OCI-LY3 (cell line): ENCODE results near the gene OR2H1.

Source experiments
- H2AFZ ChIP-seq: fragments of 200-600, 300-600 bp; shearing (Covaris generic); 2 replicates; pipeline ENCODE4 v1.6.0; 2014; ENCODE audit warnings: antibody characterized with exemption, low read depth, low read length
- H3K27ac ChIP-seq: fragments of 200-600, 300-600 bp; sonication (generic); 2 replicates; pipeline ENCODE4 v1.5.1; 2014; ENCODE audit warnings: mild to moderate bottlenecking, low read length, moderate library complexity, mixed read lengths
- H3K27me3 ChIP-seq: fragments of 200-600, 300-600 bp; sonication (generic); 2 replicates; pipeline ENCODE4 v1.6.1; 2014; ENCODE audit warnings: low read depth, low read length, mixed read lengths
- H3K36me3 ChIP-seq: fragments of 200-600, 300-600 bp; sonication (generic); replicated peaks from 2 replicates; pipeline ENCODE3; 2014; ENCODE audit warnings: low read depth, low read length, mixed read lengths
- H3K4me1 ChIP-seq: fragments of 300-600, 200-600 bp; sonication (generic); 2 replicates; pipeline ENCODE4 v1.6.1; 2014; ENCODE audit warnings: low read length, mixed read lengths
- H3K4me2 ChIP-seq: fragments of 200-600, 300-600 bp; sonication (generic); 2 replicates; pipeline ENCODE4 v1.6.1; 2014; ENCODE audit warnings: low read length, mixed read lengths
- H3K4me3 ChIP-seq: fragments of 300-600, 200-600 bp; sonication (generic); 2 replicates; pipeline ENCODE4 v1.5.1; 2014; ENCODE audit warnings: antibody characterized with exemption, mild to moderate bottlenecking, low read length, moderate library complexity
- H3K79me2 ChIP-seq: fragments of 300-600, 200-600 bp; shearing (Covaris generic); 2 replicates; pipeline ENCODE4 v1.6.1; 2014; ENCODE audit warnings: mild to moderate bottlenecking, low read length, mixed read lengths
- H3K9ac ChIP-seq: fragments of 300-600, 200-600 bp; shearing (Covaris generic); 2 replicates; pipeline ENCODE4 v1.6.0; 2014; ENCODE audit warnings: mild to moderate bottlenecking, low read length, moderate library complexity
- H3K9me3 ChIP-seq: fragments of 200-600, 300-600 bp; shearing (Covaris generic); 2 replicates; pipeline ENCODE4 v1.6.1; 2014; ENCODE audit warnings: low read length, mixed read lengths; ENCODE audit not compliant: insufficient read depth
- H4K20me1 ChIP-seq: fragments of 200-600, 300-600 bp; sonication (generic); 2 replicates; pipeline ENCODE4 v1.6.1; 2016; ENCODE audit warnings: low read length, mixed read lengths; ENCODE audit not compliant: insufficient read depth
- EZH2phosphoT487 ChIP-seq: fragments of 200-600 bp; shearing (Covaris generic); IDR thresholded peaks from 2 replicates; pipeline ENCODE4 v1.6.1; 2018; ENCODE audit warnings: antibody characterized with exemption, mixed run types, low read depth
- TF ChIP-seq, protein P1 (sequence below): fragments of 200-600, 300-600 bp; sonication (generic); IDR thresholded peaks from 2 replicates; pipeline ENCODE4 v1.5.1; 2014; ENCODE audit warnings: antibody characterized with exemption, low read length, low read depth

OR2H1 gene

DNA sequence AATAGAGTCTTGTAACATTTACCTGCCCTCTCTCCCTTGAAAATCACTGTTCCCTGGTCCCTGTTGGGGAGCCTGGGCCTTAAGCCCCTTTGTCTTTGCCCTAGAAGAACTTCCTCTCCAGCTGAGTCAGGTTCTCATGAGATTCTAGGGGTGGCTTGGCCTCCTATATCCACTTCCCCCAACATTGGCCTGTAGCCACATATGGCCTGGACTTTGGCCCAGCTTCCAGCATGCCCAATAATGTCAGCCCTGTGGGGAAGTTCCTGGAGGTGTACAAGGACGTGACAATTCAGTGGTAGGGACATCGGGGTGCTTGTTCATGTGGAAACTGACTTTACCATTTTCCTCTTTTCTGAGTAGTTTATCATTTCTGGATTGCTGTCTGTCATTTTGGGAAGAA lies 48.0 kb downstream of the OR2H1 start:
- H2AFZ ChIP-seq = no peak overlapping the region
- no peaks in the 10 kb centered on the region for H3K27me3 ChIP-seq
- peaks cover 3% of the 10 kb centered on the region; the same call in 1 of the 2 replicates for H4K20me1 ChIP-seq
- H3K9ac ChIP-seq = no peak overlapping the region
- H3K9me3 ChIP-seq = no peaks in the 10 kb centered on the region
- no peak for TF ChIP-seq EZH2phosphoT487
- TF ChIP-seq, protein P1, sequence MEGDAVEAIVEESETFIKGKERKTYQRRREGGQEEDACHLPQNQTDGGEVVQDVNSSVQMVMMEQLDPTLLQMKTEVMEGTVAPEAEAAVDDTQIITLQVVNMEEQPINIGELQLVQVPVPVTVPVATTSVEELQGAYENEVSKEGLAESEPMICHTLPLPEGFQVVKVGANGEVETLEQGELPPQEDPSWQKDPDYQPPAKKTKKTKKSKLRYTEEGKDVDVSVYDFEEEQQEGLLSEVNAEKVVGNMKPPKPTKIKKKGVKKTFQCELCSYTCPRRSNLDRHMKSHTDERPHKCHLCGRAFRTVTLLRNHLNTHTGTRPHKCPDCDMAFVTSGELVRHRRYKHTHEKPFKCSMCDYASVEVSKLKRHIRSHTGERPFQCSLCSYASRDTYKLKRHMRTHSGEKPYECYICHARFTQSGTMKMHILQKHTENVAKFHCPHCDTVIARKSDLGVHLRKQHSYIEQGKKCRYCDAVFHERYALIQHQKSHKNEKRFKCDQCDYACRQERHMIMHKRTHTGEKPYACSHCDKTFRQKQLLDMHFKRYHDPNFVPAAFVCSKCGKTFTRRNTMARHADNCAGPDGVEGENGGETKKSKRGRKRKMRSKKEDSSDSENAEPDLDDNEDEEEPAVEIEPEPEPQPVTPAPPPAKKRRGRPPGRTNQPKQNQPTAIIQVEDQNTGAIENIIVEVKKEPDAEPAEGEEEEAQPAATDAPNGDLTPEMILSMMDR = no peak
- peaks cover 20% of the 10 kb centered on the region for H3K4me1 ChIP-seq
- H3K36me3 ChIP-seq = no peaks in the 10 kb centered on the region
- H3K4me3 ChIP-seq = no peak overlapping the region
- no peak overlapping the region for H3K27ac ChIP-seq
- H3K79me2 ChIP-seq = no peaks in the 10 kb centered on the region
- no peak overlapping the region for H3K4me2 ChIP-seq

DNA sequence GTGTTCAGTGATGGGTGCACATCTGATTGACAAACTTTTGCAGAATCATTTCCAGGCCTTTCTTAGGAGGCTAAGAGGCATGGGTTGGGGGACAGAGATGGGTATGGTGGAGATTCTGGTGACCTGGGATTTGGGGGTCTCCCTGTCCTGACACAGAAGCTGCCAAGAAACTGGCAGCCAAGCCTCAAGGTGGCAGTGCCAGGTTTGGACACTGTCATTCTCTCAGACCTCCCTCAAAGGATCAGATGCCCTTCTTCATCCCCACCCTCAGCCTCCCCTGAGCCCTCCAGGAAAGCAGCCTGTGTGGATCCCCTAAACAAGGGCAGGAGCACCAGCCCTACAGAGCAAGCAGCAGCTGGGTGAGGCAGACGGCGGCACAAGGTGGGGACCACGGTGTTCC lies 48.9 kb downstream of the OR2H1 start:
- Histone ChIP-seq H3K4me1 (peaks cover 28% of the 10 kb centered on the region), H2AFZ (no peak overlapping the region), H3K9ac (no peak overlapping the region), H3K27me3 (no peaks in the 10 kb centered on the region), H3K4me3 (no peak overlapping the region), H3K4me2 (no peak overlapping the region), H3K79me2 (no peaks in the 10 kb centered on the region), H4K20me1 (peaks cover 3% of the 10 kb centered on the region; the same call in 1 of the 2 replicates), H3K36me3 (no peaks in the 10 kb centered on the region), H3K9me3 (no peaks in the 10 kb centered on the region), H3K27ac (no peak overlapping the region)
- TF ChIP-seq, protein P1 = no peak
- no peak for TF ChIP-seq EZH2phosphoT487

DNA sequence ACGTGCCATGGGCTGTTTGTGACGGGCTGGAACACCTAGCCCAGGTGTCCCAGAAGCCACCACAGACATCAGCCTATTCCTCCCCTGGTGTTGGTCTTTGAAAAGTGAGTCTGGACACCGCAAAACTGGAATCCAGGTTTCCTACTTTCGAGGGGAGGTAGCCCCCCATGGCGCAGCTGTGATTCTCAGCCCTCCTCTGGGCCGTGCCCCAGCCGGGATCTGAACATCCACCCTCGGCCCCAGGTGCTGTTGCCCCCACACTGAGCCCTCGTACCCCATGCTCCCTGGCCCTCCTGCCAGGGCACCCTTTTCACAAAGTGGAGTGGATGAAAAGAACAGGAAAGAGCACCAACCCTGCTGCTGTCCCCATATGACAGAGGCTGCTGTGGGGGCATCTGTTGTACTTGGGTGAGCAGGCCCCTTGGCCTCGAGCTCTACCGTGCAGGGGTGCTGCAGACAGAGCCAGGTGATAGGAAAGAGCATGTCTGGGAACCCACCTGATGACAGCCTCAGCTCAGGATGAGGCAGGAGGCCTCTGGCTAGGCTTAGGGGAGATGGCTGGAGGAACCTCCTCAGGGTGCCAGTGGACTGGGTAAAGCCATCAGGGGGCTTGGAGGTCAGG lies 49.6 kb downstream of the OR2H1 start:
- H3K4me1 ChIP-seq = peaks cover 30% of the 10 kb centered on the region
- no peaks in the 10 kb centered on the region for H3K79me2 ChIP-seq
- H3K27me3 ChIP-seq = no peaks in the 10 kb centered on the region
- TF ChIP-seq EZH2phosphoT487 = no peak
- TF ChIP-seq, protein P1 = no peak
- H3K36me3 ChIP-seq = no peaks in the 10 kb centered on the region
- no peak overlapping the region for H3K4me3 ChIP-seq
- H3K27ac ChIP-seq = no peak overlapping the region
- no peaks in the 10 kb centered on the region for H3K9me3 ChIP-seq
- H3K4me2 ChIP-seq = no peak overlapping the region
- peaks cover 3% of the 10 kb centered on the region; the same call in 1 of the 2 replicates for H4K20me1 ChIP-seq
- no peak overlapping the region for H2AFZ ChIP-seq
- H3K9ac ChIP-seq = no peak overlapping the region

DNA sequence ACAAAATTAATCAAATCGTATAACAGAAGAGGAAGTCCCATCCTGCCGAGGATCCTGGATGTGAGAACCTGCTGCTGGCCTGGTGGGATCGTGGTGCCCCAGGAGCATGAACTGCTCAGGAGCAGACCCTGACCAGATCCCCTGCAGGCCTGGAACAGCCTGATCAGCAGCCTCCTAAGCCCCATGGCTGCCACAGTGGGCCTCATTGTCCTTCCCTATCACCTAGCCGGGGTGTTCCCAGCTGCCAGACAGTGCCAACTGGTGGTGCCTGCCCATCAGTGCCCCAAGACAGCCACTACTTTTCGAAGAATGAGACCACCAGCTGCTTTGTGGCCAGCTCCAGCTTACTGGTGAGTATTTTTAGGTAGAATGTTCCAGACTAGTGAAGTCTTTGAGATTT lies 50.4 kb downstream of the OR2H1 start:
- H2AFZ ChIP-seq = no peak overlapping the region
- H3K4me1 ChIP-seq = peaks cover 30% of the 10 kb centered on the region
- H3K27me3 ChIP-seq = no peaks in the 10 kb centered on the region
- no peaks in the 10 kb centered on the region for H3K36me3 ChIP-seq
- H4K20me1 ChIP-seq = peaks cover 3% of the 10 kb centered on the region; the same call in 1 of the 2 replicates
- H3K79me2 ChIP-seq = no peaks in the 10 kb centered on the region
- no peaks in the 10 kb centered on the region for H3K9me3 ChIP-seq
- no peak overlapping the region for H3K4me3 ChIP-seq
- TF ChIP-seq EZH2phosphoT487 = no peak
- TF ChIP-seq, protein P1 = no peak
- no peak overlapping the region for H3K9ac ChIP-seq
- no peak overlapping the region for H3K4me2 ChIP-seq
- H3K27ac ChIP-seq = no peak overlapping the region
